ENCODE data around the gene CCT8.

- TF ChIP-seq CTCF (IDR thresholded peaks at IDR 0.05) (no peak), FOXK1 (CRISPR knock-in tag; IDR thresholded peaks at IDR 0.05) (no peak), KAT7 (CRISPR knock-in tag; IDR thresholded peaks at IDR 0.05; ENCODE audit: borderline replicate concordance) (no peak), SMAD4 (CRISPR knock-in tag; IDR thresholded peaks at IDR 0.05) (no peak), HMGA2 (CRISPR knock-in tag; IDR thresholded peaks at IDR 0.05) (no peak), SMAD3 (CRISPR knock-in tag; IDR thresholded peaks at IDR 0.05; ENCODE audit: borderline replicate concordance) (no peak), FOXJ3 (CRISPR knock-in tag; IDR thresholded peaks at IDR 0.05; ENCODE audit: borderline replicate concordance) (no peak), AFF4 (CRISPR knock-in tag; IDR thresholded peaks at IDR 0.05; ENCODE audit: borderline replicate concordance) (no peak), GRHL2 (CRISPR knock-in tag; IDR thresholded peaks at IDR 0.05; ENCODE audit: insufficient replicate concordance, severe bottlenecking) (no peak), STAT6 (CRISPR knock-in tag; conservative IDR thresholded peaks at IDR 0.05; ENCODE audit: low read depth) (no peak), ZBTB21 (CRISPR knock-in tag; IDR thresholded peaks at IDR 0.05; ENCODE audit: borderline replicate concordance) (no peak), MAX (CRISPR knock-in tag; IDR thresholded peaks at IDR 0.05) (no peak)
Observed at GRCh38 chr21:29033871-29034270, 39.6 kb downstream of the CCT8 start.

Measured in WTC11 (cell line).